ENCODE data around the gene RORB.

RORB gene

DNA sequence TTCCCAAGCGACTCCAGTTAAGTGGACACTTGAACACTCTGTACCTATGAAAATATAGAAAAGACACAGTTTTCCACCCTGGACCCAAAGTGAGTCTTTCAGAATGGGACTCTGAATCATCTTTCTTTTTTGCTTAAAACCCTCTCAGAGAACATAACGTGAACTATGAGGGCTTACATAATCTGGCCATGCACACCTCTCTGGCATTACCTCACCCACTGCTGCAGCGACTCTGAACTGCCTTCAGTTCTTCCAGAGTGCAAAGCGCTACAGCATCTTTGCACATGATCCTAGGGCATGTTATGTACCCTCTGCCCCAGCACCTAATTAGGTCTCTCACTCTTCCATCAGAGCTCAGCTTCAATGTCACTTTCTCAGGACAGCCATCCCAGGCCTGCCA, 186.2 kb downstream of the RORB start:
- no peak for DNase-seq (ENCODE audit: low read depth)
- no peak for TF ChIP-seq CTCF (conservative IDR thresholded peaks at IDR 0.05; ENCODE audit: low read depth, low read length)
- H3K4me3 ChIP-seq (ENCODE audit: low read depth, low read length) = no peak overlapping the region

DNA sequence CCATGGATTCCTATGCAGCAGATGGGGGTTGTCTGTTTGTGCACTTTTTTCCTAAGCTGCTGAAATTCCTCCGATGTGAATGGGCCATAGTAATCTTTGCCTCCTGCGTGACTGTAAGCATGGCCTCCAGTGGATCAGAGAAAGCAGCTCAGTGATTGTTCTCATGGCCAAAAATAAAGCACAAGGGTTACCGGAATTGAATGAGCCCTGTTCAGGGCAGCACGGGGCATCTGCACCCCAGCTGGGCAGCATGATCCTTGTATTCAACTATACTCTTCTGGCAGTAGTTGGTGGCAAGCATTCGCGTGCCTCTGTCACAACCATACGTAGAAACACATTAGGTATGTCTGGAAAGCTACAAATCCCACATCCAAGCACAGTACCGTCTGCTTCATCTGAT, 193.9 kb downstream of the RORB start:
- TF ChIP-seq CTCF (conservative IDR thresholded peaks at IDR 0.05; ENCODE audit: low read depth, low read length) = no peak
- DNase-seq (ENCODE audit: low read depth) = no peak
- H3K4me3 ChIP-seq (ENCODE audit: low read depth, low read length) = no peak overlapping the region

- no peak overlapping the region for H3K4me3 ChIP-seq (ENCODE audit: low read depth, low read length)
- TF ChIP-seq CTCF (conservative IDR thresholded peaks at IDR 0.05; ENCODE audit: low read depth, low read length) = peak; percentile 7
- no peak for DNase-seq (ENCODE audit: low read depth)
Observed at GRCh38 chr9:74696520-74696919, 199.4 kb downstream of the RORB start.

- no peak for DNase-seq (ENCODE audit: low read depth)
- no peak for TF ChIP-seq CTCF (conservative IDR thresholded peaks at IDR 0.05; ENCODE audit: low read depth, low read length)
- no peak overlapping the region for H3K4me3 ChIP-seq (ENCODE audit: low read depth, low read length)
Observed at GRCh38 chr9:74697535-74697934, 200.4 kb downstream of the RORB start.

GRCh38 chr9:74711341-74711740, 214.2 kb downstream of the RORB start:
- no peak for TF ChIP-seq CTCF (conservative IDR thresholded peaks at IDR 0.05; ENCODE audit: low read depth, low read length)
- no peak overlapping the region for H3K4me3 ChIP-seq (ENCODE audit: low read depth, low read length)
- no peak for DNase-seq (ENCODE audit: low read depth)

- no peak for DNase-seq (ENCODE audit: low read depth)
- H3K4me3 ChIP-seq (ENCODE audit: low read depth, low read length) = no peak overlapping the region
- TF ChIP-seq CTCF (conservative IDR thresholded peaks at IDR 0.05; ENCODE audit: low read depth, low read length) = no peak
Observed at GRCh38 chr9:74718709-74719108, 221.6 kb downstream of the RORB start.

DNA sequence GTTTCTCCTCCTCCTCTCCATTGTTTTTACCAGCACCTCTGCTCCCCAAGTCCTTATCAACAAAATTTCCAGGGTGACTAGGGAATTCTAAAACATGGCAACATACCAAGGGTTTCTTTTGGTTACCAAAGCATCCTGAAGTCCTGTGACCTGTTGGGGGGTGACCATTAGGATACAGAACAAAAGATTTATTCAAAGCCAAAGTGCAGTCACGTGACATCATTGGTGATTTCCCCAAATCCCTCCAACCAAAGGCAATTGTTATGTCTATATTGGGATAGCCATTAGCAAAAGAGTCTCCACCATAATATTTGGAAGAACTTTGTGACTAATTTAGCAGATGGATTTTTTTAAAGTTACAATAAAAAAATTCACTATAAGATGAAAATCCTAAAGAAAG, 222.2 kb downstream of the RORB start:
- no peak overlapping the region for H3K4me3 ChIP-seq (ENCODE audit: low read depth, low read length)
- no peak for TF ChIP-seq CTCF (conservative IDR thresholded peaks at IDR 0.05; ENCODE audit: low read depth, low read length)
- DNase-seq (ENCODE audit: low read depth) = no peak

Measured in choroid plexus epithelial cell (primary cell).